ENCODE measurements around the gene CMSS1.

GRCh38 chr3:100023150-100023549, 205.5 kb downstream of the CMSS1 start:
- TF ChIP-seq, protein P1, sequence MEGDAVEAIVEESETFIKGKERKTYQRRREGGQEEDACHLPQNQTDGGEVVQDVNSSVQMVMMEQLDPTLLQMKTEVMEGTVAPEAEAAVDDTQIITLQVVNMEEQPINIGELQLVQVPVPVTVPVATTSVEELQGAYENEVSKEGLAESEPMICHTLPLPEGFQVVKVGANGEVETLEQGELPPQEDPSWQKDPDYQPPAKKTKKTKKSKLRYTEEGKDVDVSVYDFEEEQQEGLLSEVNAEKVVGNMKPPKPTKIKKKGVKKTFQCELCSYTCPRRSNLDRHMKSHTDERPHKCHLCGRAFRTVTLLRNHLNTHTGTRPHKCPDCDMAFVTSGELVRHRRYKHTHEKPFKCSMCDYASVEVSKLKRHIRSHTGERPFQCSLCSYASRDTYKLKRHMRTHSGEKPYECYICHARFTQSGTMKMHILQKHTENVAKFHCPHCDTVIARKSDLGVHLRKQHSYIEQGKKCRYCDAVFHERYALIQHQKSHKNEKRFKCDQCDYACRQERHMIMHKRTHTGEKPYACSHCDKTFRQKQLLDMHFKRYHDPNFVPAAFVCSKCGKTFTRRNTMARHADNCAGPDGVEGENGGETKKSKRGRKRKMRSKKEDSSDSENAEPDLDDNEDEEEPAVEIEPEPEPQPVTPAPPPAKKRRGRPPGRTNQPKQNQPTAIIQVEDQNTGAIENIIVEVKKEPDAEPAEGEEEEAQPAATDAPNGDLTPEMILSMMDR (IDR thresholded peaks at IDR 0.05; ENCODE audit: low read length): no peak
- no peak for TF ChIP-seq EZH2phosphoT487 (IDR thresholded peaks at IDR 0.05; ENCODE audit: low read length)

All from MM.1S (cell line).